IMR-90 (cell line): ENCODE measurements around the gene CYP2C18. TPM values are rescaled to one million over a fixed set of nuclear protein-coding genes. Genes with fewer than 3 reads are reported as not detected.

ENCODE experiments used
- ATAC-seq: fragments of 200-7000 bp; cut with Tn5 transposase; 2 replicates; pipeline ENCODE4 v1.9.1; 2020; ENCODE audit warnings: low read depth, mild to moderate bottlenecking, moderate library complexity
- BruUV-seq: library from RNA; stranded (reverse); fragments of 400-500 nt; replicated peaks from 2 replicates; lab custom pipeline; 2021; lab: Mats Ljungman, UMichigan
- CTCF ChIA-PET: fragments of 300-600 bp; formaldehyde crosslinking; extraction: SDS; loops from one replicate; lab custom pipeline; 2021; ENCODE audit warnings: antibody characterized with exemption; lab: Yijun Ruan, JAX
- POLR2A ChIA-PET: fragments of 300-600 bp; sonication (Branson Sonifier 250); formaldehyde crosslinking; loops from one replicate; lab custom pipeline; 2022; ENCODE audit warnings: antibody characterized with exemption; ENCODE audit not compliant: unreplicated experiment; lab: Charles Lee
- DNase-seq: peaks from one replicate; pipeline ENCODE4 v3.0.0; 2013
- H2AFZ ChIP-seq: replicated peaks from 2 replicates; pipeline ENCODE3; 2013; ENCODE audit warnings: low read length, mild to moderate bottlenecking; ENCODE audit not compliant: poor library complexity
- H2AK5ac ChIP-seq: 2 replicates; pipeline ENCODE4 v1.6.1; 2013; ENCODE audit warnings: low read depth, low read length, inconsistent platforms
- H2AK9ac ChIP-seq: replicated peaks from 2 replicates; pipeline ENCODE3; 2013; ENCODE audit warnings: mild to moderate bottlenecking, low read depth, low read length, moderate library complexity; ENCODE audit not compliant: poor library complexity
- H2BK120ac ChIP-seq: 2 replicates; pipeline ENCODE4 v1.6.1; 2013; ENCODE audit warnings: low read depth, low read length, inconsistent platforms
- H2BK15ac ChIP-seq: 3 replicates; pipeline ENCODE4 v1.6.1; 2013; ENCODE audit warnings: low read depth, low read length, inconsistent platforms
- H2BK20ac ChIP-seq: 2 replicates; pipeline ENCODE4 v1.6.1; 2013; ENCODE audit warnings: low read depth, mild to moderate bottlenecking, inconsistent platforms, low read length, moderate library complexity
- H2BK5ac ChIP-seq: 2 replicates; pipeline ENCODE4 v1.6.1; 2013; ENCODE audit warnings: mild to moderate bottlenecking, low read depth, low read length, inconsistent platforms; ENCODE audit not compliant: poor library complexity, severe bottlenecking
- H3K14ac ChIP-seq: replicated peaks from 2 replicates; pipeline ENCODE4 v1.6.1; 2013; ENCODE audit warnings: low read depth, low read length, inconsistent platforms
- H3K18ac ChIP-seq: 2 replicates; pipeline ENCODE4 v1.6.1; 2013; ENCODE audit warnings: low read depth, low read length, control low read depth
- H3K23ac ChIP-seq: 2 replicates; pipeline ENCODE4 v1.6.1; 2013; ENCODE audit warnings: low read depth, low read length, inconsistent platforms
- H3K27ac ChIP-seq: 2 replicates; pipeline ENCODE4 v1.5.1; 2013; ENCODE audit warnings: mild to moderate bottlenecking, control low read depth, low read length; ENCODE audit not compliant: insufficient read depth
- H3K27me3 ChIP-seq: 2 replicates; pipeline ENCODE4 v1.6.1; 2013; ENCODE audit warnings: low read length; ENCODE audit not compliant: control insufficient read depth, insufficient read depth
- H3K36me3 ChIP-seq: 2 replicates; pipeline ENCODE4 v1.6.1; 2013; ENCODE audit warnings: low read length, mixed read lengths; ENCODE audit not compliant: control insufficient read depth, insufficient read depth
- H3K4ac ChIP-seq: 2 replicates; pipeline ENCODE4 v1.6.1; 2013; ENCODE audit warnings: low read depth, low read length, inconsistent platforms
- H3K4me1 ChIP-seq: 2 replicates; pipeline ENCODE4 v1.6.1; 2013; ENCODE audit warnings: low read length, mixed read lengths; ENCODE audit not compliant: control insufficient read depth, insufficient read depth
- H3K4me2 ChIP-seq: 2 replicates; pipeline ENCODE4 v1.6.1; 2013; ENCODE audit warnings: low read depth, mild to moderate bottlenecking, control low read depth, low read length, moderate library complexity
- H3K4me3 ChIP-seq: 2 replicates; pipeline ENCODE4 v1.5.1; 2013; ENCODE audit warnings: low read depth, mild to moderate bottlenecking, control low read depth, low read length, moderate library complexity; ENCODE audit not compliant: insufficient read depth
- H3K56ac ChIP-seq: 2 replicates; pipeline ENCODE4 v1.6.1; 2013; ENCODE audit warnings: low read length, inconsistent platforms; ENCODE audit not compliant: insufficient read depth; ENCODE audit errors: extremely low read depth
- H3K79me1 ChIP-seq, 2 experiments: 2 replicates each; pipeline ENCODE4 v1.6.1; 2013; ENCODE audit warnings: low read length in 2 of 2, inconsistent platforms in 1 of 2, low read depth in 1 of 2
- H3K9ac ChIP-seq: 2 replicates; pipeline ENCODE4 v1.6.1; 2013; ENCODE audit warnings: low read depth, low read length, control low read depth
- H3K9me1 ChIP-seq: 2 replicates; pipeline ENCODE4 v1.6.1; 2013; ENCODE audit warnings: low read length, inconsistent platforms; ENCODE audit not compliant: insufficient read depth
- H3K9me3 ChIP-seq: 2 replicates; pipeline ENCODE4 v1.6.1; 2013; ENCODE audit warnings: low read length; ENCODE audit not compliant: control insufficient read depth, insufficient read depth
- H4K20me1 ChIP-seq: 2 replicates; pipeline ENCODE4 v1.6.1; 2013; ENCODE audit warnings: low read length, inconsistent platforms; ENCODE audit not compliant: insufficient read depth
- H4K5ac ChIP-seq: 2 replicates; pipeline ENCODE4 v1.6.1; 2013; ENCODE audit warnings: mild to moderate bottlenecking, low read depth, low read length, control low read depth
- H4K8ac ChIP-seq, 2 experiments: 2 replicates each; pipeline ENCODE4 v1.6.1; 2013; ENCODE audit warnings: low read depth in 2 of 2, low read length in 2 of 2, control low read depth in 1 of 2, inconsistent platforms in 1 of 2
- H4K91ac ChIP-seq: 2 replicates; pipeline ENCODE4 v1.6.1; 2013; ENCODE audit warnings: low read depth, low read length, inconsistent platforms; ENCODE audit not compliant: insufficient read depth
- FOS ChIP-seq: fragments of 150-350 bp; IDR thresholded peaks from 2 replicates; pipeline ENCODE4 v1.6.1; 2016; ENCODE audit warnings: low read depth, low read length
- POLR2A ChIP-seq: IDR thresholded peaks from 2 replicates; pipeline ENCODE4 v1.6.1; 2012; ENCODE audit warnings: mild to moderate bottlenecking, low read depth, low read length
- WGBS, 2 experiments: methylation state at CpG; one replicate each; pipeline versions ENCODE4 v1.1.5 to v1.1.7; 2013; ENCODE audit warnings: missing lambda C conversion rate in 2 of 2; ENCODE audit not compliant: insufficient read length in 1 of 2; ENCODE audit errors: extremely low coverage in 2 of 2; 5-methylcytosine and 5-hydroxymethylcytosine counted together
- dilution Hi-C: fragments of 300-500 bp; cut with HindIII; formaldehyde crosslinking; loops from one replicate; pipeline ENCODE4 v1.14.3; 2018; ENCODE audit warnings: low sequenced_read_pairs; ENCODE audit not compliant: unreplicated experiment
- in situ Hi-C: fragments of 300-500 bp; cut with MboI; formaldehyde crosslinking; loops from 3 replicates; pipeline ENCODE4 v1.14.3; 2019; ENCODE audit warnings: low sequenced_read_pairs, inconsistent platforms, mixed read lengths
- intact Hi-C: fragments of 100-400 bp; cut with micrococcal nuclease; formaldehyde crosslinking; loops from 2 replicates; pipeline ENCODE4 v1.10.0; 2022
- polyA plus RNA-seq, 3 experiments: library from polyadenylated mRNA; depleted of rRNA; stranded (reverse); fragments of >200 nt; gene quantifications; 2 replicates each; pipeline ENCODE4 v1.2.3, GENCODE V29; 2012; ENCODE audit warnings: low replicate concordance in 1 of 3
- total RNA-seq: library from RNA; depleted of rRNA; stranded (reverse); fragments of >200 nt; gene quantifications from 2 replicates; pipeline ENCODE4 v1.2.3, GENCODE V29; 2012

Gene CYP2C18
- total and polyA plus RNA-seq, 2 of the 4 experiments (the other 2 are of a cell fraction) = not detected

- Histone ChIP-seq H3K4me2 (no peak overlapping the region), H2BK5ac (no peak overlapping the region), H4K20me1 (no peaks in the 10 kb centered on the region), H2AFZ (no peak overlapping the region), H3K9me1 (no peaks in the 10 kb centered on the region), H2BK20ac (no peak overlapping the region), H2AK5ac (no peak overlapping the region), H2BK120ac (no peak overlapping the region), H3K4me3 (no peak overlapping the region), H3K9me3 (no peaks in the 10 kb centered on the region), H4K8ac (no peak overlapping the region), H3K36me3 (no peaks in the 10 kb centered on the region), H3K23ac (no peak overlapping the region), H3K14ac (no peak overlapping the region), H3K9ac (no peak overlapping the region), H3K56ac (no peak overlapping the region), H2BK15ac (no peak overlapping the region), H2AK9ac (no peak overlapping the region), H3K18ac (no peak overlapping the region), H4K5ac (no peak overlapping the region), H3K27ac (no peak overlapping the region), H3K79me1 (no peaks in the 10 kb centered on the region), H3K4ac (no peak overlapping the region), H3K4me1 (no peaks in the 10 kb centered on the region), H3K27me3 (no peaks in the 10 kb centered on the region), H4K91ac (no peak overlapping the region)
- DNase-seq = no peak
- POLR2A ChIA-PET = no interaction called here
- dilution Hi-C loops (no loop called here), in situ Hi-C loops (no loop called here), intact Hi-C loops (no loop called here)
- CTCF ChIA-PET = interaction anchor here (2.3 kb wide), 1 partner anchor 10 kb away, joined by 11 read pairs; no protein-coding TSS in a partner anchor
- no CpG with 5 or more reads among the region's 3 CpGs for WGBS, 2 experiments
- BruUV-seq = no TSS peak
- no peak for TF ChIP-seq POLR2A
- no peak for TF ChIP-seq FOS
- no peak for ATAC-seq
Measured at GRCh38 chr10:94640562-94640961, 43.0 kb upstream of the CYP2C18 start.
